H1 (cell line): ENCODE measurements around the gene NAV2. TPM values are rescaled to one million over a fixed set of nuclear protein-coding genes. Genes with fewer than 3 reads are reported as not detected.

Experiments
- CTCF ChIA-PET: fragments of 300-600 bp; sonication (Branson Sonifier 250); formaldehyde crosslinking; loops from one replicate; lab custom pipeline; 2021; ENCODE audit not compliant: partially characterized antibody; lab: Charles Lee
- POLR2A ChIA-PET: fragments of 300-600 bp; sonication (Branson Sonifier 250); formaldehyde crosslinking; loops from one replicate; lab custom pipeline; 2021; ENCODE audit warnings: inconsistent platforms; ENCODE audit not compliant: partially characterized antibody; lab: Charles Lee
- DNase-seq, 2 experiments: peaks; one replicate each; pipeline versions ENCODE4 v3.0.0 to v3.0.0-alpha.2; 2010 to 2022; ENCODE audit warnings: low spot score in 2 of 2, low read depth in 1 of 2, mixed read lengths in 1 of 2
- FAIRE-seq: peaks from 2 replicates; lab custom pipeline; 2011; peaks lifted over from hg19 to GRCh38; lab: Jason Lieb, UNC
- H2AFZ ChIP-seq: 2 replicates; pipeline ENCODE4 v1.8.1; 2012; ENCODE audit warnings: low read length, inconsistent platforms
- H2AK5ac ChIP-seq: 2 replicates; pipeline ENCODE4 v1.6.1; 2013; ENCODE audit warnings: low read depth, low read length
- H2BK120ac ChIP-seq: replicated peaks from 2 replicates; pipeline ENCODE3; 2013; ENCODE audit warnings: low read depth, low read length, inconsistent platforms
- H2BK12ac ChIP-seq: 2 replicates; pipeline ENCODE4 v1.6.1; 2013; ENCODE audit warnings: low read depth, low read length
- H2BK15ac ChIP-seq: 2 replicates; pipeline ENCODE4 v1.6.1; 2013; ENCODE audit warnings: low read length
- H2BK20ac ChIP-seq: 2 replicates; pipeline ENCODE4 v1.6.1; 2013; ENCODE audit warnings: low read length
- H2BK5ac ChIP-seq: 2 replicates; pipeline ENCODE4 v1.6.1; 2013; ENCODE audit warnings: low read depth, low read length
- H3K14ac ChIP-seq: 2 replicates; pipeline ENCODE4 v1.6.1; 2013; ENCODE audit warnings: inconsistent platforms; ENCODE audit not compliant: insufficient read length
- H3K18ac ChIP-seq: 2 replicates; pipeline ENCODE4 v1.6.1; 2013; ENCODE audit warnings: low read length; ENCODE audit errors: extremely low read depth
- H3K23ac ChIP-seq: 2 replicates; pipeline ENCODE4 v1.6.1; 2013; ENCODE audit warnings: inconsistent platforms; ENCODE audit not compliant: insufficient read length
- H3K23me2 ChIP-seq: 2 replicates; pipeline ENCODE4 v1.6.1; 2013; ENCODE audit warnings: low read depth, low read length
- H3K27ac ChIP-seq: 2 replicates; pipeline ENCODE4 v1.6.1; 2011; ENCODE audit warnings: low read depth, low read length, inconsistent platforms
- H3K27me3 ChIP-seq, 4 experiments: replicated peaks in 1 of 4; 1 replicate in 1 of 4; 2 replicates in 3 of 4; pipeline versions ENCODE4 v1.6.1 to v1.8.1; 2011 to 2013; ENCODE audit warnings: low read length in 3 of 4, mild to moderate bottlenecking in 3 of 4, inconsistent platforms in 2 of 4, mixed read lengths in 2 of 4, moderate library complexity in 1 of 4; ENCODE audit not compliant: control insufficient read depth in 3 of 4, insufficient read depth in 3 of 4; ENCODE audit errors: extremely low read depth in 1 of 4
- H3K36me3 ChIP-seq, 4 experiments: 2 replicates each; pipeline versions ENCODE4 v1.6.1 to v1.8.1; 2011 to 2013; ENCODE audit warnings: mild to moderate bottlenecking in 4 of 4, low read length in 3 of 4, moderate library complexity in 2 of 4, control low read depth in 1 of 4, inconsistent platforms in 1 of 4; ENCODE audit not compliant: insufficient read depth in 4 of 4, control insufficient read depth in 2 of 4
- H3K4ac ChIP-seq: replicated peaks from 2 replicates; pipeline ENCODE3; 2013; ENCODE audit warnings: low read length, low read depth, mixed read lengths, inconsistent platforms; ENCODE audit not compliant: insufficient read length
- H3K4me1 ChIP-seq, 4 experiments: replicated peaks in 1 of 4; 1 replicate in 1 of 4; 2 replicates in 3 of 4; pipeline versions ENCODE4 v1.6.1 to v1.8.1; 2011 to 2013; ENCODE audit warnings: low read length in 3 of 4, inconsistent platforms in 2 of 4, mixed read lengths in 1 of 4; ENCODE audit not compliant: insufficient read depth in 4 of 4, control insufficient read depth in 3 of 4
- H3K4me2 ChIP-seq, 2 experiments: 2 replicates each; pipeline versions ENCODE4 v1.6.1 to v1.8.1; 2011 to 2013; ENCODE audit warnings: low read depth in 2 of 2, low read length in 2 of 2, control low read depth in 1 of 2, inconsistent platforms in 1 of 2, mild to moderate bottlenecking in 1 of 2; ENCODE audit not compliant: insufficient read depth in 1 of 2
- H3K4me3 ChIP-seq, 4 experiments: fragments of 200-600, 300-600 bp in 1 of 4; sonication (generic), shearing (Covaris generic), sonication (Bioruptor Twin) in 1 of 4; 2 replicates each; pipeline versions ENCODE4 v1.5.1 to v1.8.1; 2011 to 2016; ENCODE audit warnings: low read length in 4 of 4, low read depth in 3 of 4, control low read depth in 2 of 4, inconsistent platforms in 2 of 4, mild to moderate bottlenecking in 2 of 4, mixed read lengths in 1 of 4, moderate library complexity in 1 of 4; ENCODE audit not compliant: insufficient read depth in 2 of 4; ENCODE audit errors: extremely low read depth in 1 of 4
- H3K56ac ChIP-seq: replicated peaks from 2 replicates; pipeline ENCODE3; 2013; ENCODE audit warnings: low read depth, mild to moderate bottlenecking, mixed read lengths, low read length, inconsistent platforms; ENCODE audit not compliant: insufficient read length
- H3K79me1 ChIP-seq: 2 replicates; pipeline ENCODE4 v1.6.1; 2013; ENCODE audit warnings: low read depth, low read length, control low read depth
- H3K79me2 ChIP-seq, 2 experiments: 2 replicates each; pipeline versions ENCODE4 v1.6.1 to v1.8.1; 2012 to 2013; ENCODE audit warnings: low read length in 2 of 2, mild to moderate bottlenecking in 2 of 2, inconsistent platforms in 1 of 2; ENCODE audit not compliant: insufficient read depth in 2 of 2, control insufficient read depth in 1 of 2
- H3K9ac ChIP-seq, 4 experiments: replicated peaks in 1 of 4; 1 replicate in 1 of 4; 2 replicates in 3 of 4; pipeline versions ENCODE4 v1.6.1 to v1.8.1; 2011 to 2013; ENCODE audit warnings: low read depth in 3 of 4, low read length in 3 of 4, control low read depth in 2 of 4, mild to moderate bottlenecking in 2 of 4, moderate library complexity in 2 of 4, inconsistent platforms in 1 of 4; ENCODE audit errors: extremely low read depth in 1 of 4
- H3K9me3 ChIP-seq, 2 experiments: 2 replicates each; pipeline versions ENCODE4 v1.6.1 to v1.8.1; 2012 to 2013; ENCODE audit warnings: mild to moderate bottlenecking in 2 of 2, moderate library complexity in 2 of 2, control low read depth in 1 of 2, inconsistent platforms in 1 of 2, low read depth in 1 of 2, low read length in 1 of 2, mixed read lengths in 1 of 2; ENCODE audit not compliant: insufficient read depth in 2 of 2
- H4K20me1 ChIP-seq, 2 experiments: replicated peaks in 1 of 2; 2 replicates each; pipeline versions ENCODE3 to v1.8.1; 2011 to 2013; ENCODE audit warnings: inconsistent platforms in 2 of 2, low read length in 2 of 2, mild to moderate bottlenecking in 1 of 2; ENCODE audit not compliant: insufficient read depth in 2 of 2, control insufficient read depth in 1 of 2
- H4K5ac ChIP-seq: 2 replicates; pipeline ENCODE4 v1.6.1; 2013; ENCODE audit warnings: low read length, low read depth, mixed read lengths, inconsistent platforms; ENCODE audit not compliant: insufficient read length
- H4K8ac ChIP-seq: 2 replicates; pipeline ENCODE4 v1.8.0; 2013; ENCODE audit warnings: mild to moderate bottlenecking, moderate library complexity, low read length, inconsistent platforms; ENCODE audit not compliant: insufficient read depth; ENCODE audit errors: extremely low read depth
- H4K91ac ChIP-seq: replicated peaks from 2 replicates; pipeline ENCODE3; 2013; ENCODE audit warnings: low read length, mixed read lengths, inconsistent platforms; ENCODE audit not compliant: insufficient read length
- CBX8 ChIP-seq: fragments of 300-800, 300-1000 bp; sonication (generic); IDR thresholded peaks from 2 replicates; pipeline ENCODE4 v1.7.1; 2016; ENCODE audit warnings: low read depth, low read length, borderline replicate concordance
- CHD1 ChIP-seq: IDR thresholded peaks from 2 replicates; pipeline ENCODE4 v1.6.1; 2012; ENCODE audit warnings: low read depth, low read length, improper control_type of control experiment
- KDM5A ChIP-seq: fragments of 200-600 bp; IDR thresholded peaks from 2 replicates; pipeline ENCODE4 v1.7.1; 2012; ENCODE audit warnings: mild to moderate bottlenecking, low read length, inconsistent platforms, mixed read lengths
- RAD21 ChIP-seq, 2 experiments: IDR thresholded peaks in 1 of 2; conservative IDR thresholded peaks in 1 of 2; 2 replicates each; pipeline ENCODE4 v1.6.1; 2011; ENCODE audit warnings: low read depth in 2 of 2, low read length in 2 of 2, improper control_type of control experiment in 1 of 2, inconsistent platforms in 1 of 2, mild to moderate bottlenecking in 1 of 2, moderate library complexity in 1 of 2
- USF2 ChIP-seq: IDR thresholded peaks from 2 replicates; pipeline ENCODE4 v1.6.1; 2011; ENCODE audit warnings: low read length, improper control_type of control experiment
- WGBS, 2 experiments: shearing (Covaris generic) in 1 of 2; methylation state at CpG; one replicate each; pipeline versions ENCODE4 v1.1.6 to v1.1.7; 2013 to 2015; ENCODE audit warnings: low lambda C conversion rate in 2 of 2, mixed read lengths in 2 of 2, inconsistent platforms in 1 of 2, low coverage in 1 of 2, missing lambda C conversion rate in 1 of 2; ENCODE audit not compliant: insufficient replicate concordance in 2 of 2, insufficient coverage in 1 of 2, insufficient read length in 1 of 2; ENCODE audit errors: extremely low coverage in 1 of 2, missing lambda C conversion rate in 1 of 2; 5-methylcytosine and 5-hydroxymethylcytosine counted together
- polyA plus RNA-seq, 7 experiments: library from polyadenylated mRNA; depleted of rRNA in 3 of 7; stranded (reverse) in 5 of 7; unstranded in 2 of 7; fragments of >200 nt in 5 of 7; fragments of 200-250 nt in 2 of 7; gene quantifications; 1 replicate in 5 of 7; 2 replicates in 1 of 7; 4 replicates in 1 of 7; pipeline versions ENCODE4 v1.2.1 to v1.2.3, GENCODE V29; 2011 to 2013; ENCODE audit warnings: missing spikeins in 2 of 7, mixed read lengths in 2 of 7
- total RNA-seq: library from RNA; stranded (reverse); fragmentation: NEBNext Ultra II Directional; extraction: Animal tissue kit (Norgen Biotek cat#: 25700); gene quantifications from 2 replicates; pipeline ENCODE4 v1.2.1, GENCODE V29; 2021

The NAV2 gene
- total and polyA plus RNA-seq, 2 of the 8 experiments (the other 6 are each of a cell fraction or from before 2014, with no cell fraction given) = 35.6 to 73.6 TPM

- POLR2A ChIA-PET = no interaction called here
- H3K79me2 ChIP-seq = peaks cover 5 to 95% of the 10 kb centered on the region in 2 experiments; a peak in 3 of 4 replicates
- TF ChIP-seq RAD21 (IDR thresholded peaks at IDR 0.05 in 1 of 2, conservative IDR thresholded peaks at IDR 0.05 in 1 of 2; ENCODE audit: low read depth in 2 of 2, low read length in 2 of 2) (no peak), CBX8 (no peak), CHD1 (no peak), KDM5A (no peak), USF2 (no peak)
Observed at GRCh38 chr11:19811380-19811779, 98.7 kb downstream of the NAV2 start.

More at GRCh38 chr11:19811380-19811779, 98.7 kb downstream of the NAV2 start:
- H2BK20ac ChIP-seq = no peak overlapping the region
- H3K4me2 ChIP-seq = no peak overlapping the region
- no peak overlapping the region for H4K8ac ChIP-seq
- no peaks in the 10 kb centered on the region for H3K9me3 ChIP-seq
- H2BK15ac ChIP-seq = no peak overlapping the region
- H2BK120ac ChIP-seq = no peak overlapping the region
- peaks cover 25 to 48% (median 33%) of the 10 kb centered on the region in 4 experiments for H3K4me1 ChIP-seq
- no peak overlapping the region for H2BK5ac ChIP-seq
- no peak overlapping the region for H3K18ac ChIP-seq
- no peak for DNase-seq
- H2AFZ ChIP-seq = no peak overlapping the region
- no peak overlapping the region for H3K56ac ChIP-seq
- no peaks in the 10 kb centered on the region for H3K27me3 ChIP-seq
- H3K9ac ChIP-seq = no peak overlapping the region
- H4K5ac ChIP-seq = no peak overlapping the region
- peaks cover 10% of the 10 kb centered on the region for H3K79me1 ChIP-seq
- no peak overlapping the region for H3K27ac ChIP-seq
- H2BK12ac ChIP-seq = no peak overlapping the region
- no peak overlapping the region for H3K14ac ChIP-seq
- no peak overlapping the region for H3K4ac ChIP-seq
- H3K4me3 ChIP-seq = no peak overlapping the region
- FAIRE-seq = no peak
- CTCF ChIA-PET = interaction anchor here (1.0 to 5.9 kb wide), 7 partner anchors 10 to 248 kb away, joined by 3 to 49 read pairs (median 3); no protein-coding TSS in a partner anchor
- no peak overlapping the region for H4K91ac ChIP-seq
- no peak overlapping the region for H2AK5ac ChIP-seq
- H3K23ac ChIP-seq = no peak overlapping the region
- H4K20me1 ChIP-seq = peaks cover 0 to 2% of the 10 kb centered on the region in 2 experiments
- no peaks in the 10 kb centered on the region for H3K36me3 ChIP-seq
- no peaks in the 10 kb centered on the region for H3K23me2 ChIP-seq
- 67% methylated on average over 1 of the region's 1 CpG; no CpG with 5 or more reads in 1 of the 2 experiments for WGBS, 2 experiments
